Natural killer cell (primary cell): Measurements from ENCODE around the gene CDC16. TPM values are rescaled to one million over a fixed set of nuclear protein-coding genes. Genes with fewer than 3 reads are reported as not detected.
"Not testable (repeated sequence)": the region's sequence is repeated elsewhere in the genome, so short reads cannot be mapped to it uniquely, and the experiment has no call there.

Experiments
- ATAC-seq, 3 donors: fragments of 150-1000 bp in 2 of 3; fragments of 200-7000 bp in 1 of 3; cut with Tn5 transposase; 1 replicate in 1 of 3; 2 replicates in 2 of 3; pipeline ENCODE4 v1.10.0; 2021; ENCODE audit warnings: mild to moderate bottlenecking in 2 of 3, moderate library complexity in 2 of 3
- DNase-seq, 2 donors: peaks; one replicate each; pipeline versions ENCODE4 v3.0.0 to v3.0.0-alpha.2; 2013 to 2021; ENCODE audit warnings: mixed read lengths in 1 of 2
- H3K27ac ChIP-seq: one replicate; pipeline ENCODE4 v1.5.1; 2013; ENCODE audit warnings: mild to moderate bottlenecking, low read length
- H3K27me3 ChIP-seq: one replicate; pipeline ENCODE4 v1.6.1; 2013; ENCODE audit warnings: low read length; ENCODE audit not compliant: control insufficient read depth, insufficient read depth
- H3K36me3 ChIP-seq: one replicate; pipeline ENCODE4 v1.6.1; 2013; ENCODE audit warnings: low read length; ENCODE audit not compliant: control insufficient read depth, insufficient read depth
- H3K4me1 ChIP-seq: one replicate; pipeline ENCODE4 v1.6.1; 2013; ENCODE audit warnings: low read length; ENCODE audit not compliant: control insufficient read depth, insufficient read depth
- H3K4me3 ChIP-seq: one replicate; pipeline ENCODE4 v1.5.1; 2013; ENCODE audit warnings: low read length
- H3K9me3 ChIP-seq: one replicate; pipeline ENCODE4 v1.6.1; 2013; ENCODE audit warnings: low read length; ENCODE audit not compliant: control insufficient read depth, insufficient read depth
- H3K27ac Mint-ChIP-seq, 2 donors: one replicate each; pipeline ENCODE4 v1.8.0; 2022; ENCODE audit warnings: mild to moderate bottlenecking in 2 of 2, mixed read lengths in 2 of 2, moderate library complexity in 1 of 2
- H3K27me3 Mint-ChIP-seq, 2 donors: one replicate each; pipeline ENCODE4 v1.8.0; 2022; ENCODE audit warnings: low read depth in 2 of 2, mixed read lengths in 2 of 2
- H3K36me3 Mint-ChIP-seq: one replicate; pipeline ENCODE4 v1.8.0; 2022; ENCODE audit warnings: mixed read lengths
- H3K4me1 Mint-ChIP-seq, 2 donors: one replicate each; pipeline ENCODE4 v1.8.0; 2022; ENCODE audit warnings: mixed read lengths in 2 of 2
- H3K4me3 Mint-ChIP-seq: one replicate; pipeline ENCODE4 v1.8.0; 2022; ENCODE audit warnings: mild to moderate bottlenecking, moderate library complexity, mixed read lengths
- H3K9me3 Mint-ChIP-seq, 2 donors: one replicate each; pipeline ENCODE4 v1.8.0; 2022; ENCODE audit warnings: mixed read lengths in 2 of 2
- whole genome bisulfite sequencing: methylation state at CpG from one replicate; pipeline ENCODE4 v1.1.7; 2013; ENCODE audit warnings: missing lambda C conversion rate; ENCODE audit not compliant: insufficient coverage; 5-methylcytosine and 5-hydroxymethylcytosine counted together
- intact Hi-C: fragments of 100-400 bp; cut with micrococcal nuclease; formaldehyde crosslinking; loops from one replicate; pipeline ENCODE4 v1.14.2; 2022
- total RNA-seq, 4 donors: library from RNA; stranded (reverse); fragments of 120-200 nt in 1 of 4; gene quantifications; one replicate each; pipeline versions ENCODE4 v1.2.3 to v1.2.4, GENCODE V29; 2013 to 2022
- TF ChIP-seq, protein P1 (sequence below): fragments of 200-600 bp; IDR thresholded peaks from one replicate; pipeline ENCODE4 v1.8.0; 2022; ENCODE audit warnings: antibody characterized with exemption

Gene CDC16
- total RNA-seq, 3 donors from 2014 or later (not counting 1 experiment from before 2014, with no cell fraction given): 61.4 to 75.9 (median 70.7) TPM

DNA sequence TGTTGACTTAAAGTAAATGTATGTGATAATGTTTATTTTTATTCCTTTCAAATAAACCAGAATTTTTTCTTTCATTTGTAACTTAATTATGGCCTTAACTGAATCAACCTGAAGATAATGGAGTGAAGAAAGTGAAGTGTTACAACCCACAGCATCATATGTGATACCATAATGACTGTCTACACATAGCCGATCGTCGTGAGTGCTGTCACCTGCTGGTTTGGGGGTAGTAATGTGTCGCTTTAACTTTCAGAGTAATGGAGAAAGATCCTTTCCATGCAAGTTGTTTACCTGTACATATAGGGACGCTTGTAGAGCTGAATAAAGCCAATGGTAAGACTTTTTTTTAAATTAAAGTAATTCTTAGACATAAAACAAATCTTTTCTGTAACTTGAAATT is 9.9 kb downstream of the CDC16 start:
- Histone ChIP-seq H3K9me3 (no peaks in the 10 kb centered on the region), H3K4me3 (no peak overlapping the region), H3K27me3 (no peaks in the 10 kb centered on the region), H3K36me3 (peaks cover 94% of the 10 kb centered on the region), H3K4me1 (no peaks in the 10 kb centered on the region), H3K27ac (no peak overlapping the region)
- TF ChIP-seq, protein P1, sequence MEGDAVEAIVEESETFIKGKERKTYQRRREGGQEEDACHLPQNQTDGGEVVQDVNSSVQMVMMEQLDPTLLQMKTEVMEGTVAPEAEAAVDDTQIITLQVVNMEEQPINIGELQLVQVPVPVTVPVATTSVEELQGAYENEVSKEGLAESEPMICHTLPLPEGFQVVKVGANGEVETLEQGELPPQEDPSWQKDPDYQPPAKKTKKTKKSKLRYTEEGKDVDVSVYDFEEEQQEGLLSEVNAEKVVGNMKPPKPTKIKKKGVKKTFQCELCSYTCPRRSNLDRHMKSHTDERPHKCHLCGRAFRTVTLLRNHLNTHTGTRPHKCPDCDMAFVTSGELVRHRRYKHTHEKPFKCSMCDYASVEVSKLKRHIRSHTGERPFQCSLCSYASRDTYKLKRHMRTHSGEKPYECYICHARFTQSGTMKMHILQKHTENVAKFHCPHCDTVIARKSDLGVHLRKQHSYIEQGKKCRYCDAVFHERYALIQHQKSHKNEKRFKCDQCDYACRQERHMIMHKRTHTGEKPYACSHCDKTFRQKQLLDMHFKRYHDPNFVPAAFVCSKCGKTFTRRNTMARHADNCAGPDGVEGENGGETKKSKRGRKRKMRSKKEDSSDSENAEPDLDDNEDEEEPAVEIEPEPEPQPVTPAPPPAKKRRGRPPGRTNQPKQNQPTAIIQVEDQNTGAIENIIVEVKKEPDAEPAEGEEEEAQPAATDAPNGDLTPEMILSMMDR: no peak
- H3K4me3 Mint-ChIP-seq: no peak overlapping the region
- intact Hi-C loops: no loop called here
- H3K4me1 Mint-ChIP-seq: peaks cover 0 to 16% of the 10 kb centered on the region in 2 donors
- ATAC-seq (peak; percentile 68 to 100 (median 92)), DNase-seq (peak in 1 of 2 donors; percentile 54)
- no peaks in the 10 kb centered on the region for H3K9me3 Mint-ChIP-seq
- H3K36me3 Mint-ChIP-seq: peaks cover 41% of the 10 kb centered on the region
- peak overlapping the region; percentile 48 to 80 for H3K27ac Mint-ChIP-seq
- H3K27me3 Mint-ChIP-seq: no peaks in the 10 kb centered on the region
- WGBS: 69% methylated on average over 2 of the region's 5 CpGs

DNA sequence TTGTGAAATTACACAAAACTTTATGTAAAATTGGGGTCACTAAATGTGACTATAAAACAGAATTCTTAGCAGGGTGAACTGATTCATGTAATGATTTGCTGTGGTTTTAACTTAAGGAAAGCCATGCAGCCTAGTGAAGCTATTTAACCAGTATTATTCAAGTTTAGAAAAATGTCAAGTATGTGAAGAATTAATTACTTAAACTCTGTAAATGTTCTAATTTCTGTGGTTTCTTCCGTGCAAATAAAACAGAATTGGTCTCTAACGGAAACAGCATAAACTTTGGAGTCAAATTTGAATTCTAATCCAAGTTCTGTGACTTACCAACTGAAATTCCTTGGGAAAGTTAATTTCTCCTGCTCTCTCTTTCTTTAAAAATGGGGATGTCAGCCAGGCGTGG is 13.3 kb downstream of the CDC16 start:
- TF ChIP-seq, protein P1: no peak
- Histone ChIP-seq H3K27me3 (no peaks in the 10 kb centered on the region), H3K36me3 (peaks cover 93% of the 10 kb centered on the region), H3K4me3 (no peak overlapping the region), H3K9me3 (no peaks in the 10 kb centered on the region), H3K4me1 (no peaks in the 10 kb centered on the region), H3K27ac (no peak overlapping the region)
- H3K4me1 Mint-ChIP-seq: peaks cover 0 to 21% of the 10 kb centered on the region in 2 donors
- H3K4me3 Mint-ChIP-seq: no peak overlapping the region
- no peak for ATAC-seq
- no peaks in the 10 kb centered on the region for H3K9me3 Mint-ChIP-seq
- 93% methylated on average over 3 of the region's 3 CpGs for WGBS
- no peaks in the 10 kb centered on the region for H3K27me3 Mint-ChIP-seq
- intact Hi-C loops: no loop called here
- no peak overlapping the region for H3K27ac Mint-ChIP-seq
- no peak for DNase-seq
- peaks cover 35% of the 10 kb centered on the region for H3K36me3 Mint-ChIP-seq

DNA sequence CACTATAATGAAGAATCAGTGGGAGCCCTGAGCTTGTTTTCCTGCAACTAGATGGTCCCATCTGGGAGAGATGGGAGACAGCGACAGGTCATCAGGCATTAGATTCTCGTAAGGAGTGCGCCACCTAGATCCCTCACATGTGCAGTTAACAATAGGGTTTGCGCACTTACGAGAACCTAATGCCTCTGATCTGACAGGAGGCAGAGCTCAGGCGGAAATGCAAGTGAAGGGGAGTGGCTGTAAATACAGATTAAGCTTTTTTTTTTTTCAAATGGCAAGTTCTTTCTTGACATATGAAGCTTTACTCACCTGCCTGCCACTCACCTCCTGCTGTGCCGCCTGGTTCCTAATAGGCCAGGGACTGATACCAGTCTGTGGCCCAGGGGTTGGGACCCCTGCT is 14.4 kb downstream of the CDC16 start:
- TF ChIP-seq, protein P1: no peak
- H3K4me3 ChIP-seq: no peak overlapping the region
- WGBS: 98% methylated on average over 7 of the region's 7 CpGs
- no peak overlapping the region for H3K4me3 Mint-ChIP-seq
- H3K36me3 Mint-ChIP-seq: peaks cover 35% of the 10 kb centered on the region
- peaks cover 0 to 25% of the 10 kb centered on the region in 2 donors for H3K4me1 Mint-ChIP-seq
- no peaks in the 10 kb centered on the region for H3K9me3 Mint-ChIP-seq
- DNase-seq: peak in 1 of 2 donors; percentile 22
- ATAC-seq: no peak
- no peak overlapping the region for H3K27ac ChIP-seq
- H3K9me3 ChIP-seq: no peaks in the 10 kb centered on the region
- intact Hi-C loops: no loop called here
- H3K27me3 Mint-ChIP-seq: no peaks in the 10 kb centered on the region
- no peaks in the 10 kb centered on the region for H3K27me3 ChIP-seq
- peaks cover 90% of the 10 kb centered on the region for H3K36me3 ChIP-seq
- no peak overlapping the region for H3K27ac Mint-ChIP-seq
- H3K4me1 ChIP-seq: no peaks in the 10 kb centered on the region

DNA sequence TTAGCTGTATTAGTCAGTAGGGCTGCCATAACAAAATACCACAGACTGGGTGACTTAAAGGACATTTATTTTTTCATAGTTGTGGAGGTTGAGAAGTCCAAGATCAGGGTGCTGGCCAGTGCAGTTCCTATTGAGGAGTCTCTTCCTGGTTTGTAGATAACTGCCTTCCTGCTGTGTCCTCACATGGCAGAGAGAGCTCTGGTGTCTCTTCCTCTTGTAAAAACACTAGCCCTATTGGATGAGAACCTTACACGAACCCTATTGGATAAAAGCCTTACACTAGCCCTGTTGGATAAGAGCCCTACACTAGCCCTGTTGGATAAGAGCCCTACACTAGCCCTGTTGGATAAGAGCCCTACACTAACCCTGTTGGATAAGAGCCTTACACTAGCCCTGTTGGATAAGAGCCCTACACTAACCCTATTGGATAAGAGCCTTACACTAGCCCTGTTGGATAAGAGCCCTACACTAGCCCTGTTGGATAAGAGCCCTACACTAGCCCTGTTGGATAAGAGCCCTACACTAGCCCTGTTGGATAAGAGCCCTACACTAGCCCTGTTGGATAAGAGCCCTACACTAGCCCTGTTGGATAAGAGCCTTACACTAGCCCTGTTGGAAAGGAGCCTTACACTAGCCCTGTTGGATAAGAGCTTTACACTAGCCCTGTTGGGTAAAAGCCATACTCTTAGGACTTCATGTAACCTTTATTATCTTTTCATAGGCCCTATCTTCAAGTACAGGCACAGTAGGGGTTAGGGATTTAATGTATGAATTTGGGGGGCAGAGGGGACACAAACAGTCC is 17.1 kb downstream of the CDC16 start:
- H3K9me3 ChIP-seq, H3K4me3 ChIP-seq, intact Hi-C loops, H3K9me3 Mint-ChIP-seq, H3K4me3 Mint-ChIP-seq, H3K4me1 ChIP-seq, DNase-seq, ATAC-seq, H3K27me3 Mint-ChIP-seq, H3K27ac ChIP-seq, H3K27me3 ChIP-seq, H3K27ac Mint-ChIP-seq: not testable (repeated sequence)
- peaks cover 6 to 33% of the 10 kb centered on the region in 2 donors for H3K4me1 Mint-ChIP-seq
- H3K36me3 Mint-ChIP-seq: peaks cover 21% of the 10 kb centered on the region
- WGBS: 100% methylated on average over 1 of the region's 1 CpG
- peaks cover 86% of the 10 kb centered on the region for H3K36me3 ChIP-seq
